ENCODE measurements around the gene DIP2C. TPM values are rescaled to one million over a fixed set of nuclear protein-coding genes. Genes with fewer than 3 reads are reported as not detected.
A peak's percentile ranks its signal among the peaks of the same experiment; 100 is the strongest.

Gene DIP2C
- total RNA-seq, 1 donor from 2014 or later = 18.4 TPM

DNA sequence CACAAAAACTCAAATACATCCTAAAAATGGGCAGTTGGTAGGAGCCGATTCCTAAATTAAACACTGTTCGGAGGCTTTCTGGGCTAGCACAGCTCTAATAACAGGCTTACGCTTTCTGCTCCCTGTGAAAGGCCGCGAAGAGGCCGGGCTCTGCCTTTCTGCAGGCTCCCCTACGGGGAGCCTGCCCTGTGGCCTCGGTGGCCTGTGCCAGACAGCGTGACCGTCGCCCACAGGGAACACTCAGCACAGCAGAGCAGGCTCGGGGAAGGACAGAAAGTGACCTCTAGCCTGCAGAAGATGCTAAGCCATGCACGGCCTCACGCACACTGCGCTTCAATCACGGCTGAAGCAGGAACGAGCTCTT, 64.2 kb downstream of the DIP2C start:
- Histone ChIP-seq H3K4me1 (peaks cover 45% of the 10 kb centered on the region), H3K4me3 (peak overlapping the region; percentile 11 to 18), H3K27ac (peak overlapping the region; percentile 72)

DNA sequence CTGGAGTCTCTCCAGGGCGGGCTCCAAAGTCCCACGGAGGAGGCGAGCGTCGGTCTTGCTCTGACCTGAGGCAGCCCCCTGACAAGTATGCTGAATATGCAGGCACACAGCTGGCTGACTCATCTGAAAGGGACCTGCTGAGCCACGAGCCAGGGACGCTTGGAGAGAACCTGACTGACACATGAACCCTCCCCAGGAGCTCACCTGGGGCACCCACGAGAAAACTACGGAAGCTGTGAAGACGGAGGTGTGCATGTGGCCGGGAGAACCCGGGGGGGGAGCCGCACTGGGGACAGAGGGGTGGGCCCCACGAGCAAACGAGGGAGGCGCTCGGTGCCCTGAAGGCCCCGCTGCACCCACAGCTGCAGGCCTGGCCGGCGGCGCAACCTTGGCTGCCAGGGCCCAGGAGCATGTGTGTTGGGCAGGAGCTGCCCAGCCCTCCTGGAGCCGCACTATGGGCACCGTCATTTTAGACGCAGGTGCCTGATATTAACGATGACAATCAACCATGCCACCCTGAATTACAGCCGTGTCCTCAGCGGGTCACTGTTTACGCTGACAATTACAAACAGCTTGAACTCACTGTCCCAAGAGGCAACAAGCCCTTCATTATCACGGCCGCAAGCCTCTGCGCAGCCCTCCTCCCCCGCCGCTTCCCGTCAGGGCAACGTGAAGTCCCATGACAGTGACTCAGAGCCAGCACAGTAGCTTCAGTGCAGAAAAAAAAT, 64.7 kb downstream of the DIP2C start:
- Histone ChIP-seq H3K27ac (peak overlapping the region; percentile 72), H3K9me3 (no peaks in the 10 kb centered on the region), H3K27me3 (no peaks in the 10 kb centered on the region), H3K4me1 (peaks cover 50% of the 10 kb centered on the region), H3K36me3 (no peaks in the 10 kb centered on the region), H3K4me3 (peak overlapping the region; percentile 11 to 18)
- TF ChIP-seq, protein P1, sequence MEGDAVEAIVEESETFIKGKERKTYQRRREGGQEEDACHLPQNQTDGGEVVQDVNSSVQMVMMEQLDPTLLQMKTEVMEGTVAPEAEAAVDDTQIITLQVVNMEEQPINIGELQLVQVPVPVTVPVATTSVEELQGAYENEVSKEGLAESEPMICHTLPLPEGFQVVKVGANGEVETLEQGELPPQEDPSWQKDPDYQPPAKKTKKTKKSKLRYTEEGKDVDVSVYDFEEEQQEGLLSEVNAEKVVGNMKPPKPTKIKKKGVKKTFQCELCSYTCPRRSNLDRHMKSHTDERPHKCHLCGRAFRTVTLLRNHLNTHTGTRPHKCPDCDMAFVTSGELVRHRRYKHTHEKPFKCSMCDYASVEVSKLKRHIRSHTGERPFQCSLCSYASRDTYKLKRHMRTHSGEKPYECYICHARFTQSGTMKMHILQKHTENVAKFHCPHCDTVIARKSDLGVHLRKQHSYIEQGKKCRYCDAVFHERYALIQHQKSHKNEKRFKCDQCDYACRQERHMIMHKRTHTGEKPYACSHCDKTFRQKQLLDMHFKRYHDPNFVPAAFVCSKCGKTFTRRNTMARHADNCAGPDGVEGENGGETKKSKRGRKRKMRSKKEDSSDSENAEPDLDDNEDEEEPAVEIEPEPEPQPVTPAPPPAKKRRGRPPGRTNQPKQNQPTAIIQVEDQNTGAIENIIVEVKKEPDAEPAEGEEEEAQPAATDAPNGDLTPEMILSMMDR (IDR thresholded peaks at IDR 0.05) = no peak
- TF ChIP-seq POLR2A (IDR thresholded peaks at IDR 0.05) (no peak), POLR2AphosphoS5 (IDR thresholded peaks at IDR 0.05; ENCODE audit: insufficient read depth in 1 of 2, low read depth in 1 of 2) (peak; percentile 72 to 80)
- intact Hi-C loops (cut with DNase I) = no loop called here
- DNase-seq (ENCODE audit: extremely low spot score in 2 of 2) = no peak

More for the DNA sequence above, 64.2 kb downstream of the DIP2C start:
- intact Hi-C loops (cut with DNase I) = no loop called here
- Histone ChIP-seq H3K27me3 (no peaks in the 10 kb centered on the region), H3K9me3 (no peaks in the 10 kb centered on the region), H3K36me3 (no peaks in the 10 kb centered on the region)
- TF ChIP-seq POLR2A (IDR thresholded peaks at IDR 0.05) (no peak), POLR2AphosphoS5 (IDR thresholded peaks at IDR 0.05; ENCODE audit: insufficient read depth in 1 of 2, low read depth in 1 of 2) (peak in 1 of 2 donors; percentile 39)
- TF ChIP-seq, protein P1 (IDR thresholded peaks at IDR 0.05) = no peak
- DNase-seq (ENCODE audit: extremely low spot score in 2 of 2) = no peak

DNA sequence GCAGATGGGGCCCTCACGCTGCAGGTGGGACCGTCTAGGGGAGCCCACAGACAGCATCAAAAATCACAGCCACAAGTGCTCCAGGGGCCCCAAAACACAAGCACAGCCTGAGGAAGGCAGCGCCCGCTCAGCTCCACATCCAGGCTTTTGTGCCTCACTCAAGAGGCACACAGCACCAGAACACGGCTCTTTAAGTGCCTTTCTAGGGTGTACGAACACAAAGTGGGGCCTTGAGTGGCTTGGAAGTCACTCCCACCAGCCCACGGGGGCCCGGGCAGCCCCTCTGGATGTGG, 65.2 kb downstream of the DIP2C start:
- intact Hi-C loops (cut with DNase I) = no loop called here
- peak overlapping the region; percentile 72 for H3K27ac ChIP-seq
- TF ChIP-seq POLR2AphosphoS5 (IDR thresholded peaks at IDR 0.05; ENCODE audit: insufficient read depth in 1 of 2, low read depth in 1 of 2) = no peak
- TF ChIP-seq, protein P1 (IDR thresholded peaks at IDR 0.05) = no peak
- TF ChIP-seq POLR2A (IDR thresholded peaks at IDR 0.05) = no peak
- H3K4me3 ChIP-seq = no peak overlapping the region
- DNase-seq (ENCODE audit: extremely low spot score in 2 of 2) = no peak
- no peaks in the 10 kb centered on the region for H3K9me3 ChIP-seq
- no peaks in the 10 kb centered on the region for H3K36me3 ChIP-seq
- H3K4me1 ChIP-seq = peaks cover 55% of the 10 kb centered on the region
- no peaks in the 10 kb centered on the region for H3K27me3 ChIP-seq

- Histone ChIP-seq H3K4me1 (peaks cover 61% of the 10 kb centered on the region), H3K36me3 (no peaks in the 10 kb centered on the region), H3K27ac (peak overlapping the region; percentile 72), H3K9me3 (no peaks in the 10 kb centered on the region), H3K4me3 (no peak overlapping the region), H3K27me3 (no peaks in the 10 kb centered on the region)
- DNase-seq (ENCODE audit: extremely low spot score in 2 of 2) = no peak
- no peak for TF ChIP-seq POLR2AphosphoS5 (IDR thresholded peaks at IDR 0.05; ENCODE audit: insufficient read depth in 1 of 2, low read depth in 1 of 2)
- TF ChIP-seq POLR2A (IDR thresholded peaks at IDR 0.05) = no peak
- intact Hi-C loops (cut with DNase I) = no loop called here
Measured at GRCh38 chr10:623477-624311, 65.8 kb downstream of the DIP2C start.

DNA sequence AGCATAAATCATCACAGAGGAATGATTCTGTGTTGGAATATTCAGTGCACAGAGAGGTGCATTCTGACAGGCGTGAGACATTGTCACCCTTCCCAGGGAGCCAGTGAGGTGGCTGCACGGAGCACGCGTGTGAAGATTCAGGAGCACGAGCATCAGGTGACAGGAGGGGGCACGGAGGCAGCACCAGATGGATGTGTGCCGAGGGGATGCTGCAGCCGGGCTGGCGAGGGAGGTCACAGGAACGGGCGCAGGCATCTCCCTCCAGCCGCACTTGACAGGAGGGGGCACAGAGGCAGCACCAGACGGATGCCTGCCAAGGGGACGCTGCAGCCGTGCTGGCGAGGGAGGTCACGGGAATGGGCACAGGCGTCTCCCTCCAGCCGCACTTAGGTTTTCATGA, 66.5 kb downstream of the DIP2C start:
- no peaks in the 10 kb centered on the region for H3K27me3 ChIP-seq
- intact Hi-C loops (cut with DNase I) = no loop called here
- TF ChIP-seq POLR2AphosphoS5 (IDR thresholded peaks at IDR 0.05; ENCODE audit: insufficient read depth in 1 of 2, low read depth in 1 of 2) = no peak
- TF ChIP-seq, protein P1 (IDR thresholded peaks at IDR 0.05) = no peak
- TF ChIP-seq POLR2A (IDR thresholded peaks at IDR 0.05) = no peak
- no peaks in the 10 kb centered on the region for H3K36me3 ChIP-seq
- H3K4me1 ChIP-seq = peaks cover 68% of the 10 kb centered on the region
- H3K9me3 ChIP-seq = no peaks in the 10 kb centered on the region
- DNase-seq (ENCODE audit: extremely low spot score in 2 of 2) = no peak
- peak overlapping the region; percentile 72 for H3K27ac ChIP-seq
- no peak overlapping the region for H3K4me3 ChIP-seq
